ENCODE measurements around the gene RPL10A. TPM values are rescaled to one million over a fixed set of nuclear protein-coding genes. Genes with fewer than 3 reads are reported as not detected.

The RPL10A gene
- total and polyA plus RNA-seq, 2 of the 13 experiments (the other 11 are each of a cell fraction or from before 2014, with no cell fraction given) = 1,854 to 2,726 TPM

GRCh38 chr6:35497571-35498421 is 29.6 kb downstream of the RPL10A start (continued):
- peak; percentile 89 for TF ChIP-seq NFAT5 (CRISPR knock-in tag; IDR thresholded peaks at IDR 0.05)
- peak; percentile 67; the same call in 1 of the 2 replicates for TF ChIP-seq ZNF816 (CRISPR knock-in tag; IDR thresholded peaks at IDR 0.05; ENCODE audit: borderline replicate concordance)
- TF ChIP-seq ZNF678 (CRISPR knock-in tag; IDR thresholded peaks at IDR 0.05) = peak; percentile 84
- TF ChIP-seq RFXAP (CRISPR knock-in tag; IDR thresholded peaks at IDR 0.05; ENCODE audit: borderline replicate concordance) = peak; percentile 50; the same call in 1 of the 2 replicates
- peak; percentile 55; the same call in 1 of the 2 replicates for TF ChIP-seq ZNF569 (CRISPR knock-in tag; IDR thresholded peaks at IDR 0.05; ENCODE audit: borderline replicate concordance)
- TF ChIP-seq CENPBD1 (CRISPR knock-in tag; IDR thresholded peaks at IDR 0.05; ENCODE audit: borderline replicate concordance, low read depth) = no peak
- TF ChIP-seq ZNF790 (CRISPR knock-in tag; IDR thresholded peaks at IDR 0.05; ENCODE audit: borderline replicate concordance) = peak; percentile 92
- TF ChIP-seq ZNF33A (CRISPR knock-in tag; IDR thresholded peaks at IDR 0.05; ENCODE audit: borderline replicate concordance) = no peak
- no peak for TF ChIP-seq SRSF9 (IDR thresholded peaks at IDR 0.05; ENCODE audit: borderline replicate concordance, insufficient read depth, low read depth, low read length, poor library complexity, severe bottlenecking)
- peak; percentile 80; the same call in 1 of the 2 replicates for TF ChIP-seq ZNF891 (CRISPR knock-in tag; IDR thresholded peaks at IDR 0.05)
- no peak; the same call in 1 of the 2 replicates for TF ChIP-seq MTF2 (CRISPR knock-in tag; IDR thresholded peaks at IDR 0.05; ENCODE audit: borderline replicate concordance)
- TF ChIP-seq SKI (IDR thresholded peaks at IDR 0.05; ENCODE audit: partially characterized antibody) = no peak
- TF ChIP-seq CREB3 (CRISPR knock-in tag; IDR thresholded peaks at IDR 0.05) = peak; percentile 88
- TF ChIP-seq USF2 (IDR thresholded peaks at IDR 0.05; ENCODE audit: low read depth, low read length) = no peak
- no peak for TF ChIP-seq USF2 (CRISPR knock-in tag; IDR thresholded peaks at IDR 0.05; ENCODE audit: borderline replicate concordance)
- TF ChIP-seq ZNF382 (CRISPR knock-in tag; IDR thresholded peaks at IDR 0.05; ENCODE audit: borderline replicate concordance) = no peak
- TF ChIP-seq TRIM22 (IDR thresholded peaks at IDR 0.05) = no peak
